ENCODE measurements around the gene GOLGA5. TPM values are rescaled to one million over a fixed set of nuclear protein-coding genes. Genes with fewer than 3 reads are reported as not detected.

Gene GOLGA5
- total RNA-seq, 1 experiment from 2014 or later: 23.5 TPM

GRCh38 chr14:92880351-92880750 lies 86.2 kb downstream of the GOLGA5 start:
- ChIA-PET CTCF (interaction anchor here (0.7 kb wide), 1 partner anchor 252 kb away, joined by 3 read pairs; no protein-coding TSS in a partner anchor), POLR2A (ENCODE audit: unreplicated experiment) (no interaction called here)
- Histone ChIP-seq H4K20me1 (ENCODE audit: low read length) (no peaks in the 10 kb centered on the region), H3K9me2 (replicated peaks; ENCODE audit: low read length) (no peaks in the 10 kb centered on the region), H3F3A (ENCODE audit: low read length, unreplicated experiment) (no peaks in the 10 kb centered on the region), H3K4me1 (ENCODE audit: insufficient read depth, low read length) (peaks cover 6% of the 10 kb centered on the region; the same call in 1 of the 2 replicates), H3K79me2 (ENCODE audit: low read length) (no peaks in the 10 kb centered on the region), H3K4me2 (ENCODE audit: low read length) (peak overlapping the region; percentile 84; the same call in 1 of the 2 replicates), H3K9me3 (ENCODE audit: low read length) (no peaks in the 10 kb centered on the region), H3K27me3 (ENCODE audit: low read length) (peaks cover 36% of the 10 kb centered on the region), H3K27ac (ENCODE audit: low read length) (no peak overlapping the region), H3K9ac (ENCODE audit: low read length) (no peak overlapping the region), H2AFZ (ENCODE audit: low read length) (peak overlapping the region; percentile 72; the same call in 1 of the 2 replicates), H3K36me3 (ENCODE audit: low read depth, low read length) (no peaks in the 10 kb centered on the region), H3K4me3 (ENCODE audit: low read length) (no peak overlapping the region)
- intact Hi-C loops (cut with micrococcal nuclease): no loop called here
- peak; percentile 29 for DNase-seq
- TF ChIP-seq, protein P1, sequence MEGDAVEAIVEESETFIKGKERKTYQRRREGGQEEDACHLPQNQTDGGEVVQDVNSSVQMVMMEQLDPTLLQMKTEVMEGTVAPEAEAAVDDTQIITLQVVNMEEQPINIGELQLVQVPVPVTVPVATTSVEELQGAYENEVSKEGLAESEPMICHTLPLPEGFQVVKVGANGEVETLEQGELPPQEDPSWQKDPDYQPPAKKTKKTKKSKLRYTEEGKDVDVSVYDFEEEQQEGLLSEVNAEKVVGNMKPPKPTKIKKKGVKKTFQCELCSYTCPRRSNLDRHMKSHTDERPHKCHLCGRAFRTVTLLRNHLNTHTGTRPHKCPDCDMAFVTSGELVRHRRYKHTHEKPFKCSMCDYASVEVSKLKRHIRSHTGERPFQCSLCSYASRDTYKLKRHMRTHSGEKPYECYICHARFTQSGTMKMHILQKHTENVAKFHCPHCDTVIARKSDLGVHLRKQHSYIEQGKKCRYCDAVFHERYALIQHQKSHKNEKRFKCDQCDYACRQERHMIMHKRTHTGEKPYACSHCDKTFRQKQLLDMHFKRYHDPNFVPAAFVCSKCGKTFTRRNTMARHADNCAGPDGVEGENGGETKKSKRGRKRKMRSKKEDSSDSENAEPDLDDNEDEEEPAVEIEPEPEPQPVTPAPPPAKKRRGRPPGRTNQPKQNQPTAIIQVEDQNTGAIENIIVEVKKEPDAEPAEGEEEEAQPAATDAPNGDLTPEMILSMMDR (conservative IDR thresholded peaks at IDR 0.05; ENCODE audit: low read depth, low read length): no peak
- BruUV-seq (replicated peaks): no TSS peak
- peak; percentile 15; the same call in 1 of the 2 replicates for ATAC-seq

DNA sequence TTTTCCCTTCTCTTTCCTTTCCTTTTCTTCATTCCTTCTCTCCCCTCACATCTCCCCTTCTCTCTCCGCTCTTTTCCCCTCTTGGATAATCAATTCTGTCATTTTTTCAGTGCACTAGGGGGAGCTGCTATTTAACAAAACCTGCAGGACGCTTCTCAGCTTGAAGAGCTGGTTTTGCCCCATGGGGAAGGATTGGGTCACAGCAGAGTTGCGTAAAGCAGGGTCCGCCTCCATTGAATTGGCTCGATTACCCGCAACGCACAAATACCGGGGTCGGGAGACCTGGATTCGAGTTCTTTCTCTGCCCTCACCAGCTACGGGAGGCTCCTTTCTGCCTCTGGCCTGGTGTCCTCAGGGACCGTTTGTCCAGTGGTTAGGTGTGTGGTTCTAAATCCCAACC lies 86.7 kb downstream of the GOLGA5 start:
- no peaks in the 10 kb centered on the region for H4K20me1 ChIP-seq (ENCODE audit: low read length)
- H3K27ac ChIP-seq (ENCODE audit: low read length): no peak overlapping the region
- ATAC-seq: peak; percentile 83
- intact Hi-C loops (cut with micrococcal nuclease): no loop called here
- peak; percentile 66 for DNase-seq
- no peaks in the 10 kb centered on the region for H3K9me2 ChIP-seq (replicated peaks; ENCODE audit: low read length)
- POLR2A ChIA-PET (ENCODE audit: unreplicated experiment): no interaction called here
- H3K79me2 ChIP-seq (ENCODE audit: low read length): no peaks in the 10 kb centered on the region
- CTCF ChIA-PET: interaction anchor here (0.6 to 0.7 kb wide), 3 partner anchors 110 to 474 kb away, joined by 3 to 7 read pairs (median 3); no protein-coding TSS in a partner anchor
- H2AFZ ChIP-seq (ENCODE audit: low read length): peak overlapping the region; percentile 72
- H3K4me1 ChIP-seq (ENCODE audit: insufficient read depth, low read length): peaks cover 6% of the 10 kb centered on the region; the same call in 1 of the 2 replicates
- TF ChIP-seq EZH2phosphoT487 (IDR thresholded peaks at IDR 0.05; ENCODE audit: borderline replicate concordance, low read length): no peak
- TF ChIP-seq, protein P1 (conservative IDR thresholded peaks at IDR 0.05; ENCODE audit: low read depth, low read length): peak; percentile 70
- H3F3A ChIP-seq (ENCODE audit: low read length, unreplicated experiment): no peaks in the 10 kb centered on the region
- H3K4me2 ChIP-seq (ENCODE audit: low read length): peak overlapping the region; percentile 84
- H3K9me3 ChIP-seq (ENCODE audit: low read length): no peaks in the 10 kb centered on the region
- H3K9ac ChIP-seq (ENCODE audit: low read length): no peak overlapping the region
- H3K27me3 ChIP-seq (ENCODE audit: low read length): peaks cover 39% of the 10 kb centered on the region
- H3K4me3 ChIP-seq (ENCODE audit: low read length): peak overlapping the region; percentile 50; the same call in 1 of the 2 replicates
- no peaks in the 10 kb centered on the region for H3K36me3 ChIP-seq (ENCODE audit: low read depth, low read length)
- no TSS peak for BruUV-seq (replicated peaks)

DNA sequence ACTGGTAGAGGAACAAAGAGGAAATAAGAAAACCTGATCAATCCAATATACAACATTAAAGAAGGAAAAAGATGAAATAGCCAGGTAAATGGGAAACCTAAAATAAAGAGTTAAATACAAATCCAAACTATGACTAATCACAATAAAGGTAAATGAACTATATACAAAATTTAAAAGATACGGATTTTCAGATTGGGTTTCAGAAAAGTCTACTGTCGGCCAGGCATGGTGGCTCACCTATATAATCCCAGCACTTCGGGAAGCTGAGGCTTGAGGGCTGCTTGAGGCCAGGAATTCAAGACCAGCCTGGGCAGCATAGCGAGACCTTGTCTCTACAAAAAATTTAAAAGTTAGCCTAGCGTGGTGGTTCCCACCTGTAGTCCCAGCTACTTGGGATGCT lies 89.0 kb downstream of the GOLGA5 start:
- H3K27ac ChIP-seq (ENCODE audit: low read length): no peak overlapping the region
- peaks cover 37% of the 10 kb centered on the region for H3K27me3 ChIP-seq (ENCODE audit: low read length)
- no peaks in the 10 kb centered on the region for H3F3A ChIP-seq (ENCODE audit: low read length, unreplicated experiment)
- H3K36me3 ChIP-seq (ENCODE audit: low read depth, low read length): no peaks in the 10 kb centered on the region
- CTCF ChIA-PET: no interaction called here
- H3K9me2 ChIP-seq (replicated peaks; ENCODE audit: low read length): no peaks in the 10 kb centered on the region
- H3K4me3 ChIP-seq (ENCODE audit: low read length): no peak overlapping the region
- H3K9me3 ChIP-seq (ENCODE audit: low read length): no peaks in the 10 kb centered on the region
- no peak for DNase-seq
- H2AFZ ChIP-seq (ENCODE audit: low read length): no peak overlapping the region
- POLR2A ChIA-PET (ENCODE audit: unreplicated experiment): no interaction called here
- intact Hi-C loops (cut with micrococcal nuclease): no loop called here
- H3K79me2 ChIP-seq (ENCODE audit: low read length): no peaks in the 10 kb centered on the region
- BruUV-seq (replicated peaks): no TSS peak
- peaks cover 6% of the 10 kb centered on the region; the same call in 1 of the 2 replicates for H3K4me1 ChIP-seq (ENCODE audit: insufficient read depth, low read length)
- TF ChIP-seq, protein P1 (conservative IDR thresholded peaks at IDR 0.05; ENCODE audit: low read depth, low read length): no peak
- TF ChIP-seq EZH2phosphoT487 (IDR thresholded peaks at IDR 0.05; ENCODE audit: borderline replicate concordance, low read length) (no peak), EZH2 (IDR thresholded peaks at IDR 0.05; ENCODE audit: low read length, unreplicated experiment) (no peak)
- no peak overlapping the region for H3K4me2 ChIP-seq (ENCODE audit: low read length)
- H3K9ac ChIP-seq (ENCODE audit: low read length): no peak overlapping the region
- no peaks in the 10 kb centered on the region for H4K20me1 ChIP-seq (ENCODE audit: low read length)
- ATAC-seq: no peak

Data from PC-3 (cell line).